H1 (cell line): ENCODE data around the gene MAGI1. TPM values are rescaled to one million over a fixed set of nuclear protein-coding genes. Genes with fewer than 3 reads are reported as not detected.

Experiments used
- BACH1 ChIP-seq: IDR thresholded peaks from 2 replicates; pipeline ENCODE4 v1.6.1; 2012; ENCODE audit warnings: low read length, improper control_type of control experiment
- HDAC2 ChIP-seq, 2 experiments: fragments of 300-600 bp in 1 of 2; sonication (generic) in 1 of 2; IDR thresholded peaks; 2 replicates each; pipeline ENCODE4 v1.6.1; 2011 to 2012; ENCODE audit warnings: low read depth in 2 of 2, low read length in 2 of 2, mild to moderate bottlenecking in 2 of 2, moderate library complexity in 2 of 2, borderline replicate concordance in 1 of 2, inconsistent platforms in 1 of 2
- KDM4A ChIP-seq: IDR thresholded peaks from one replicate; pipeline ENCODE4 v1.7.1; 2012; ENCODE audit warnings: low read depth, mild to moderate bottlenecking, moderate library complexity, low read length, inconsistent platforms; ENCODE audit not compliant: severe bottlenecking
- RAD21 ChIP-seq, 2 experiments: IDR thresholded peaks in 1 of 2; conservative IDR thresholded peaks in 1 of 2; 2 replicates each; pipeline ENCODE4 v1.6.1; 2011; ENCODE audit warnings: low read depth in 2 of 2, low read length in 2 of 2, improper control_type of control experiment in 1 of 2, inconsistent platforms in 1 of 2, mild to moderate bottlenecking in 1 of 2, moderate library complexity in 1 of 2
- SP1 ChIP-seq: IDR thresholded peaks from 2 replicates; pipeline ENCODE4 v1.6.1; 2011; ENCODE audit warnings: low read depth, low read length
- SUZ12 ChIP-seq: fragments of 200-600 bp; sonication (generic); IDR thresholded peaks from 2 replicates; pipeline ENCODE4 v1.6.1; 2012; ENCODE audit warnings: mild to moderate bottlenecking, inconsistent platforms, low read length, moderate library complexity, mixed read lengths
- polyA plus RNA-seq, 7 experiments: library from polyadenylated mRNA; depleted of rRNA in 3 of 7; stranded (reverse) in 5 of 7; unstranded in 2 of 7; fragments of >200 nt in 5 of 7; fragments of 200-250 nt in 2 of 7; gene quantifications; 1 replicate in 5 of 7; 2 replicates in 1 of 7; 4 replicates in 1 of 7; pipeline versions ENCODE4 v1.2.1 to v1.2.3, GENCODE V29; 2011 to 2013; ENCODE audit warnings: missing spikeins in 2 of 7, mixed read lengths in 2 of 7
- total RNA-seq: library from RNA; stranded (reverse); fragmentation: NEBNext Ultra II Directional; extraction: Animal tissue kit (Norgen Biotek cat#: 25700); gene quantifications from 2 replicates; pipeline ENCODE4 v1.2.1, GENCODE V29; 2021

Gene MAGI1
- total and polyA plus RNA-seq, 2 of the 8 experiments (the other 6 are each of a cell fraction or from before 2014, with no cell fraction given), result 19.8 to 78.0 TPM

- TF ChIP-seq KDM4A, result no peak
- TF ChIP-seq BACH1, result no peak
- TF ChIP-seq SUZ12, result no peak
- no peak for TF ChIP-seq RAD21 (IDR thresholded peaks at IDR 0.05 in 1 of 2, conservative IDR thresholded peaks at IDR 0.05 in 1 of 2; ENCODE audit: low read depth in 2 of 2, low read length in 2 of 2)
- TF ChIP-seq SP1, result no peak
- TF ChIP-seq HDAC2 (IDR thresholded peaks at IDR 0.05; ENCODE audit: borderline replicate concordance in 1 of 2, low read depth in 2 of 2, low read length in 2 of 2), result no peak
Measured at GRCh38 chr3:65348398-65348995, 690.2 kb downstream of the MAGI1 start (continued).
